Stimulated activated CD4-positive, alpha-beta T cell treated with anti-CD3 and anti-CD28 coated beads, Interleukin-2, amount 100 ng/mL, for 4 hours (primary cell): ENCODE measurements around the gene RNF126.
"Not testable (repeated sequence)": the region's sequence is repeated elsewhere in the genome, so short reads cannot be mapped to it uniquely, and the experiment has no call there.

Experiments used
- DNase-seq: peaks from one replicate; pipeline ENCODE4 v3.0.0-alpha.2; 2020; ENCODE audit warnings: low read depth

The RNF126 gene

DNA sequence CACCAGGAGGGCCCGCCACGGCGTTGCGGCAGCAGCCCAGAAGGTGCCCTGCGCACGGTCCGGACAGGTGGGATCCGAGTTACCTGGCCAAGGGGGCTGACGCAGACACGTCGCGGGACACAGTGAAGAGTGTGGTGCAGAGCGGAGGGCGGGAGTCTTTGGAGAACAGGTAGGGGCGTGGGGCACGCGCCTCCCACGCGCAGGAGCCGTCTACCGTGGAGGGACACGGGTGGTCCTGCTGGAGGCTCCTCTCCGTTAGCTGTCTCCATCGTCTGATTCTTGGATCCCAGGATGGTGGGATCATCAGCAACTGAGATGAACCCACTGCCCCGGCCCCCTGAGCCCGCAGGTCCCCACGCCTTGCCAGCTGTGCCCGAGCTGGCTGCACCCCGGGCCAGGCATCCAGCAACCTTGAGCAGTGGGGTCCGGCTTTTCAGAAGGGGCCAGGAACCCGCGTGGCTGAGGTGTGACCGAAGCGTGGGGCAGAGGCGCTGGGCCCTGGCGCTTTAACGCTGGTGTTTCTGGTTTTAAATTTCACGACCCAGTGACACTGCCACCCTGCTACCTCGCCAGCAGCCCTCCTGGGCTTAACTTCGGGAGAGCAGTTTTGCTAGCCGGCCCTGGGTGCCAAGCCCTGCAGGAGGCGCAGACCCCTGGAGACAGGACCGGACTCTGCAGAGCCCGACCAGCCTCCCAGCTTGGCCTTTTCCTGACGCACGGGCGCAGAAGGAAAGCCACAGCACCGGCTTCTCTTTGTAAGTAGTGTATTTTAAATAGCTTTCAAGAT is 16.0 kb downstream of the RNF126 start:
- no peak for DNase-seq

DNA sequence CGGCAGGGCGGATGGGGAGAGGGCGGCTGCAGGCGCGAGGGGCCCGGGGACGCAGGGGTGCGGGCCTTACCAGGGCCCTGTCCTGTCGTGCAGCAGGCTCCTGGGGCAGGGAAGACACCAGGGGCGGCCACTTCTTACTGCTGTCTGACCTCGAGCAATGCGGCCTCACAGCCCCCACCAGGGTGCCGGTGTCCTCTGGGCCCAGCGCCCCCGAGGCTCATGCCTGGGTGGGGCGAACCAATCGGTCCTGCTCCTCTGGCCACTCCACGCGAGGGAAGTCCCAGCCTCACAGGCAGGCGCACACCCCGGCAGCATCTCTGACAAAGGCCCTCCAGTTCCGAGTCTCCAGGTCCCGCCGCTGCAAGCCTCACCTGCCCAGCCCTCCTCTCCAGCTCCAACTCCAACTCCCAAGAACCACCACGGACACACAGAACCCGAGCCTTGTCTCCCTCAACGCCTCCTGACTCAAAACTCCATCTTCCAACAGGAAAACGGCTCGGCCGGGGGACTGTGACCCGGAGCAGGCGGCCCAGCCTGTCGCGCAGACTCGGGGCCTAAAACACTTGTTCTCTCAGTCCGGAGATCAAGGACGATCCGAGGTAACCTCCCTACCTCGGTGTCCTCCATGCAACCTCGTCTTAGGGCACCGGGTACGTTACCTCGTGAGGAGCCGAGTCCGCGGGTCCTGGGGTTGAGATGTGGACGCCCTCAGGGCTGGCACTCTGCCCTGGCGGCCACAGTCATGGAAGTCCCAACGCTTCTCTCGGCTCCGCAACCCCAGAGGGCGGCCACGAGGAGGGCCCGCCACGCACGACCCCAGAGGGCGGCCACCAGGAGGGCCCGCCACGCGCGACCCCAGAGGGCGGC is 16.9 kb downstream of the RNF126 start:
- DNase-seq = no peak

DNA sequence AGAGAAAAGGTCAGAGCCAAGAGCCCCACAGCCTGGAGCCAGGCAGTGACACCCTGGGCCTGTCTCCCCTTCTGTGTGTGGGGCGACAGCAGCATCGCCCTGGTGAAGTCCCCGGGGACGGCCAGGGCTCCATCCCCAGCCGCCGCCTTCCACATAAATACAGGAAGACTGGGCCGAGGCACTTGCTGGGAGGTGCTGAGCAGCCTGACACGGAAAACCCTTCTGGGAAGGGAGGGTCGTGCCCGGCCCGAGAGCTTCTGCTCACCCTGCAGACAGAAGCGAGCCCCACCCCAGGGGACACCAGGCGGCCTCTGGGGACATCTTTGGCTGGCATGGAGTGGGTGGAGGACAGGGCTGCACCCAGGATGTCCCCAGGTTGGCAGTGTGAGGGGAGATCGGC is 18.2 kb downstream of the RNF126 start:
- DNase-seq = no peak

DNA sequence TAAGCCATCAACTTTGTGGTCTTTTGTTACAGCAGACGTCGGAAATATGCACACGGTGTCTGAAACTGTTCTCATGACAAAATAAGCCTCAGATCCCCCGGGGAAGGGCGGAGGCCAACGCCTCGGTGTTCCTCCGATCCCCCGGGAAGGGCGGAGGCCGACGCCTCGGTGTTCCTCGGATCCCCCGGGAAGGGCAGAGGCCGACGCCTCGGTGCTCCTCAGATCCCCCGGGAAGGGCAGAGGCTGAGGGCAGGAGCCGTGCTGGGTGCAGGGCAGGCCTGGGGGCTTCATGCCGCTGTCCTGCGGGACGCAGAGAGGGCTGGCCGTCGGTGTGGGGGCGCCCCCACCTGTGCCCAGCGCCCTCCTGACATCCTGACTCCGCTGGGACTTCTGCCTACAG is 18.7 kb downstream of the RNF126 start:
- DNase-seq = no peak

DNA sequence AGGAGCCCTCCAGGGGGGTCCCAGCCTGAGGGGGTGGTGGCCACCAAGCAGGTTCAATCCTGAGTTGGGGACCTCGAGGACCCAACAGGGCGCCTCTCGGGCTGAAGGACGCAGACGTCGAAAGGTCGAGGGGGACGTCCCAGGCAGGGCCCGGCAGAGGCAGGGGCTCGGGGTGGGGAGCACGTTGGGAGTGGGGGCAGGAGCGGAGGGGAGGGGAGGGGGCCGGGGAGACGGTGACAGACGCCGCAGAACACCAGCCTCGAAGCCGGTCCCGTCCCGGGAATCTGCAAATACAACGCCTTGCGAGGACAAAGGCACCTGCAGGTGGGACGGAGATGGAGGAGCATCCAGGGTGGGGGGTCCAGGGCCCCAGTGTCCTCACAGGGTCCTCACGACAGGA is 19.3 kb downstream of the RNF126 start:
- no peak for DNase-seq

DNA sequence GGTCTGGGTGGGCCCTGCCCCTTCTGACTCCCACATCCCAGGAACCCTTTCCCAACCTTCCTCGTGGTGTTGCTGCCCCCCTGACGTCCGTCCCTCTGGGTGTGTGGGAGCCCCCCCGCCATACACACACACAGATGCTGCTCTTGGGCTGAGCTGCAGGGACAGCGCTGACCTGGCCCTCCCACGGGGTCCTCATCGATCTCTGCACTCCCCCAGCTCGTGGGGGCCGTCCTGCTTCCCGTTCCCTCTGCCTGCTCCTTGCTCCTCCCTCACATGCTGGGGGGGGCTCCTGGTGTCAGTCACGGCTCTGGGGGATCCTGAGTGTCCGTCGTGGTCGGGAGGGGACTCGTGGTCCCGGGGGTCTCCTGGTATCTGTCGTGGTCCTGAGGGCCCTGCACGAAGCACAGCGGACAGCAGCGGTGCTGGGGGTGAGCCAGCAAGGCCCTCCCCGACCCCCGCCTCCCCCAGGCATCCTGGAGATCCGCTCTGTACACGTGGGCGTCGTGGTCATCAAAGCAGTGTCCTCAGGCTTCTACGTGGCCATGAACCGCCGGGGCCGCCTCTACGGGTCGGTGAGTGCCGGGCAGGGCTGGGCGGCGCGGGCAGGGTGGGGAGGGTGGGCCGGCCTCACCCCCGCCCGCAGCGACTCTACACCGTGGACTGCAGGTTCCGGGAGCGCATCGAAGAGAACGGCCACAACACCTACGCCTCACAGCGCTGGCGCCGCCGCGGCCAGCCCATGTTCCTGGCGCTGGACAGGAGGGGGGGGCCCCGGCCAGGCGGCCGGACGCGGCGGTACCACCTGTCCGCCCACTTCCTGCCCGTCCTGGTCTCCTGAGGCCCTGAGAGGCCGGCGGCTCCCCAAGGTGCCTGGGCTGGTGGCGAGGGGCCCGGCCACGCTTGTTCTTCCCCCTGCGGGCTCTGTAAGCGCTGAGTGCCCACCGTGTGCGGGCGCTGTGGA is 20.0 kb downstream of the RNF126 start:
- DNase-seq = no peak

DNA sequence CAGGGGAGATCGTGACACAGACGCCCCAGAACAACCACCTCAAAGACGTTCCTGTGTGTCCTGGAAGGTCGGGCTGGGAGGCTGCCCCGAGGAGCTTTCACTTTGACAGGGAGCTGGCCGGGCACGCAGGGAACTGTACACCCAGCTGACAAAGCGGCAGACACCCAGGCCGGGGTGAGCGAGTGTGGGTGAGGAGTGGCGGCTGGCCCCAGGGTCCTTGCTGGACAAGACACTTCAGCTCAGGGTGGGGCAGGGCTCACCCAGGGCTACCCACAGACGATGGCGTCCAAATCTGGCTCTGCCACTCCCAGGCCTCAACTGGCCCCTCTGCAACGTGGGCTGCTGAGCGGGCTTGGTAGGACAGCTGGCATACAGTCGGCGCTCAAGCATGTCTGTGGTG is 21.3 kb downstream of the RNF126 start:
- DNase-seq = no peak

DNA sequence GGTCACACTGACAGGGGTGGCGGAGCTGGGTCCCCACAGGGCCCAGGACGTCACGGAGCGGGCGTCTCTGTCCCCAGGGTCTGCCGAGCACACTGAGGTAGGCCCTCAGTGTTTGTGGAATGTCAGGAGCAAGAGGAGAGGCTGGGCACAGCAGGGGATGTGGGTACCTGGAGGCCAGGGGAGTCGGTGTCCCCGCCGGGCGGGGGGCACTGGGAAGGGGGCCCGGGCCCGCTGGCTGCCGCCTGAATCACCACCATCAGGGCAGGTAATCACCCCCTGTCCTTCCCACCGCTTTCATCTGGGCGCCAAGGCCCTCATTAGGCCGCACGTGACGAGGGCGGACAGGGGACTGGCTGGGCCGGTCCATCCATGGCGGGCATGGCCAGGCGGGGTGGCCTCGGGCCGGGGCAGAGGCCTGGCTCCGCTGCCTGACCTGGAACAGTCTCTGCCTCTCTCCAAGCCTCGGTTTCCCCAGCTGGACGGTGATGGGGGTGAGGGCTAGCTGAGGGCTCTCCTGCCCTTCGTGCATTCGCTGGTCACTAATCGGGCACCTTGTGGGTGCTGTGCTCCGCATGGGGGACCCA is 22.3 kb downstream of the RNF126 start:
- no peak for DNase-seq

DNA sequence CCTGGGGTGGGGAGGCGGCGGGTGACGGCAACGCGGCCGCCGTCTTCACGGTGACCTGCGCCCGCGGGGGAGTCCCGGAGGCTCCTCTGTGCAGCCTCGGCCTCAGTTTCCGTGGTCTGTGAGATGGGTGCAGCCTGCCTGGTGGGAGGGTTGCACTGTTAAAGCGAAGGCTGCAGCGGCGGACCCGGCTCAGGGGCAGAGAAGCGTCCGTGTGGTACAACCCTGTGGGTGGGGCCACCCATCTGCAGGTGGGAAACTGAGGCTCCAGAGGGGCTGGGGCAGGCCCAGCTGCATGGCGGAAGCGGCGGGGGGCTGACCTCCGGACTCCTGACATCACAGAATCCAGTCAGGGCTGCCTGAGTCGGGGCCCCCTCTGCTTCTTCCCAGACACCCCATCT is 22.9 kb downstream of the RNF126 start:
- no peak for DNase-seq

DNA sequence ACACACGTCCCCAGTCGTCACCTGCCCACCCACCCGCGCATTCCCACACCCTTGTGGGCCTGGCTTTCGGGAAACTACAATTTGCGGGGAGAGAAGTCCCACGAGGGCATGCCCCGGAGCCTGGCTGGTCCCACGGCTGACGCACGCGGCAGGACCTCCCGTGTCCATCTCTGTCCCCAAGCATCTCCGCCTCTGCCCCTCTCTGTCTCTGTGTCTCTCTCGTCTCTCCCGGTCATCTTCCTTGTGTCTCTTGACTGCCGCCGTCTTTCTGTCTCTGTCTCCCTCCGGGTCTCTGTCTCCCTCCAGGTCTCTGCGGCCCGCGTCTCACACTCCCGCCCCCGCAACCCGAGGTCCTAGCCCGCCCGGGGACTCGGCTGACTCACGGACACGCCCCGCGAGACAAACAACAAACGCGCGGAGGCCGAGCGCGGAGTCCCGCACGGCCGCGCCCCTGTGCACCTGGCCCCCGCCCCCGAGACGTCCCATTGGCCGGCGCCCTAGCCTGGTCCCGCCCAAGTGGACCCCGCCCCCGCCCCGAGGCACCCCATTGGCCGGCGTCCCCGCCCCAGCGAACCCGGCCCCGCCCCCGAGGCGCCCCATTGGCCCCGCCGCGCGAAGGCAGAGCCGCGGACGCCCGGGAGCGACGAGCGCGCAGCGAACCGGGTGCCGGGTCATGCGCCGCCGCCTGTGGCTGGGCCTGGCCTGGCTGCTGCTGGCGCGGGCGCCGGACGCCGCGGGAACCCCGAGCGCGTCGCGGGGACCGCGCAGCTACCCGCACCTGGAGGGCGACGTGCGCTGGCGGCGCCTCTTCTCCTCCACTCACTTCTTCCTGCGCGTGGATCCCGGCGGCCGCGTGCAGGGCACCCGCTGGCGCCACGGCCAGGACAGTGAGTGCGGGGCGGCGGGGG is 23.5 kb downstream of the RNF126 start, which contains the start of gene FGF22:
Gene FGF22, plus strand, starts transcription at position 627 of the 908 bp plus-strand sequence. Its CDS starts 47 bp downstream, at position 674.
- peak; percentile 95 for DNase-seq

DNA sequence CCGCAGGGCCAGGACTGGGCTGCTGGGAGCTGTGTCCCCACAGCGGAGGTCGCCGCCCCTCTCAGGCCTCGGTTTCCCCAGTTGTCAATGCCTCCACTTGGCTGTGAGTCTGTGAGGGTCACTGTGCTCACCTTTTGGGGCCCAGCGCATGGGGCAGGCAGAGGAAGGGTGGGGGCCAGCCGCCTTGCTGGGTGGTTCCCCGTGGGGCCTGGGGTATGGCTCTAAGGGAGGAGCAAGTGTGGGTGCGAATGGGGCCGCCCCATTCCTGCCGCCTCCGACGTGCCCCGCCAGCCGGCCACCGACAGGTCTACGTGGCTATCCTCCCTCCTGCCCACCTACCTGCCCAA is 24.1 kb downstream of the RNF126 start:
- no peak for DNase-seq

DNA sequence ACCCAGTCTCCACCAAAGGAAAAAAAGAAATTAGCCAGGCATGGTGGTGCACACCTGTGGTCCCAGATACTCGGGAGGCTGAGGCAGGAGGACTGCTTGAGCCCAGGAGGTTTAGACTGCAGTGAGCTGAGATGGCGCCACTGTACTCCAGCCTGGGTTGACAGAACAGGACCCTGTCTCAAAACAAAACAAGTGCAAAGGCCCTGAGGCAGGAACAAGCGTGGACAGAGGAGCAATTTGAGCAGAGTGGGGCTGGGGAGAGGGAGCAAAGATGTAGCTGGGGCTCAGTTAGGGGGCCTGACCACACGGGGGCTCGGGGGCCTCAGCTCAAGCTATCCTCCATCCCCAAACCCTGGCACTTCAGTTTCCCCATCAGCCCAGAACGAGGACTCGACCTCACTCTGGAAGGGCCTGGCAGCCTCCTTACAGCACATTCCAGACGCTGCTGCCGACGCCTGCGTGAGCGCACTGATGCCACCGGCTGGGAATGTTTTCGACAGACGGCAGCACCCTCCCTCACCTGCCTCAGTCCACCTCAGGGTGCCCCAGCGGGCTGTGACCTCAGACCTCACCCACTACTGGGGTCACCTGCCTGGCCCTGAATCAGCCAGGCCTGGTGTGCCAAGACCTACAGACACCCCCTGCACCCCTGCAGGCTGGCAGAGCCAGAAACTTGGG is 27.9 kb downstream of the RNF126 start:
- DNase-seq = no peak

DNA sequence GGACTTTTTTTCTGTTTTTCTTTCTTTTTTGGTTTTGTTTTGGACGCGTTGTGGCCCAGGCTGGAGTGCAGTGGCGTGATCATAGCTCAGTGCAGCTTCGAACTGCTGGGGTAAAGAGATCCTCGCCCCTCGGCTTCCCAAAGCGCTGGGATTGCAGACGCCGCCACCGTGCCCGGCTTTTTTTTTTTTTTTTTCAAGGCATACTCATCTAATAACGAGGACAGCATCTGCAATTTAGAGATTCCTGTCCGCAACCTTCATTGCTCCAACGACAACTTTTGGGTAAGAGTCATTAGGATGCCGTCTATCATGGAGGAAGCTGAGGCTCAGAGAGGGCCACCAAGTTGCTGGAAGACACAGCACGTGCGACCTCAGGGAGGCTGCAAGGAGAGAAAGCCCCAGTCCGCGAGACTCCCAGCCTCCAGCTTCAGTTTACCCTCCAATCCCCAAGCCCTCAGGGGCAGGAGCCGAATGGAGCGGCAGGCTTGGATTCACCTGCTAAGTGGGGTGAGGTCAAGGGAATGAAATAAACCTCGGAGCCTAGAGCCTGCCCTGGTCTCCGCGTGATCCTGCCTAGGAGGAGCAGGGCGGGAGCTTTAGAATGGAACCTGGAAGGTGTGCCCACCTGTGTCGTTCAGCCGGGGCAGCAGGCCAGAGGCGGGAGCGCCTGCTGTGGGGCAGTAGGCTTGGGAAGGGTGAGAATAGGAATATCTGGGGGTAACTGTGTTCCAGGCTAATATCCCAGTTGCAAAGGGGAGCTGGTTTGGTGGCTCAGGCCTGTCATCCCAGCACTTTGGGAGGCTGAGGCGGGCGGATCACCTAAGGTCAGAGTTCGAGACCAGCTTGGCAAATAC is 29.0 kb downstream of the RNF126 start:
- no peak for DNase-seq

DNA sequence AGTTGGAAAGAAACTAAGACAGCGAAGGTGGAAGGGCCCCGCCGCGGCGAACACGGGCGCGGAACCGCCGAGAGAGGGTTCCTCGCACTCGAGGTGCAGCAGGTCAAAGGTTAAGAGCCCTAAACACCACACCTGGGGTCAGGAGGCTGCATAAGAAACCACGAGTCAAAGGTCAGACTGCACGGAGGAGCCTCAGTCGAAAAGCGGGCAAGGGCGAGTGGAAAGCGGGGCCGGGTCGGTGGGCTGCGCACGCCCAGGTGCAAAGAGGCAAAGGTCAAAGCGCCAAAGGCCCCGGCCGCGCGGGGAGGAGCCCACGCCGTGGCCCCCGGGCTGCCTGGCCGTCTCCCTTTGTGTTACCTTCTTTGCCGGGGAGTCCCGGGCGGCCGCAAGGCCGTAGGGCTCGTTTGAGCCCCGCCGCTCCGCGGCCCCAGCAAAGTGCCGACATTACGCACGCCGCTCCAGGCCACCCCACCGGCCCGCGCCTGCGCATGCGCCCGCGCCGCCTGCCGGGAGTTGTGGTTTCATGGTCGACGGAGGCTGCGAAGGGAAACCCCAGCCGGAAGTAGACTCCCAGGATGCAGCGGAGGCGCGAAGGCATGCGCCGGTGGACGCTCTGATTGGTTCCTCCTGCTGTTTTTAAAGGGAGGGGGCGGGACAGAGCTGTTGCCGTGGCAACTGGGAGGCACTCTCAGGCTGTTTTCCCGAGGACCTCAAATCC is 29.8 kb downstream of the RNF126 start, which contains the start of gene POLRMT:
Gene POLRMT, minus strand, starts transcription at position 470 of the 718 bp plus-strand sequence. Its CDS starts 25 bp downstream, at position 445.
- DNase-seq = peak; percentile 95

DNA sequence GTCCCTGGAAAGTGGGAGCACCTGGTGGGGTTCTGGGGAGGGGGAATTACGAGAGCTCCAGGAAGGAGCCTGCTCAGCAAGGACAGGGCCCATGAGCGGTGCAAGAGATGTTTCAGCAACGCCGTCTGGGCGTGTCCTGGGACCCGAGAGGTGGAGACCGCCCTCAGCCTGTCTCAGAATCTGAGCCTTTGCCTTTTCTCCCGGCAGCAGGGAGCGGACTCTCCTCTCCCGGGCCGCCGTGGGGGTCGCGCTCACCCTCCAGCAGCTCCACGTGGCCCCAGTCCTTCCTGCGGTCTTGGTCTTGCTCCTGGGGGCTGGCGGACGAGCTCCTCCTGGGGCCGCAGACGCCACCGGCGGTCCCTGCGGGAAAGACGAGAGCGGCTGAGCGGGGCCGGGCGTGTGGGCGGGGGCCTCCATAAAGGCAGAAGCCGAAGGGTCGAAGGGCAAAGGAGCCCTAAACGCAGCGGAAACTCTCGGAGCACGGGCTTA is 30.4 kb downstream of the RNF126 start:
- DNase-seq = no peak

DNA sequence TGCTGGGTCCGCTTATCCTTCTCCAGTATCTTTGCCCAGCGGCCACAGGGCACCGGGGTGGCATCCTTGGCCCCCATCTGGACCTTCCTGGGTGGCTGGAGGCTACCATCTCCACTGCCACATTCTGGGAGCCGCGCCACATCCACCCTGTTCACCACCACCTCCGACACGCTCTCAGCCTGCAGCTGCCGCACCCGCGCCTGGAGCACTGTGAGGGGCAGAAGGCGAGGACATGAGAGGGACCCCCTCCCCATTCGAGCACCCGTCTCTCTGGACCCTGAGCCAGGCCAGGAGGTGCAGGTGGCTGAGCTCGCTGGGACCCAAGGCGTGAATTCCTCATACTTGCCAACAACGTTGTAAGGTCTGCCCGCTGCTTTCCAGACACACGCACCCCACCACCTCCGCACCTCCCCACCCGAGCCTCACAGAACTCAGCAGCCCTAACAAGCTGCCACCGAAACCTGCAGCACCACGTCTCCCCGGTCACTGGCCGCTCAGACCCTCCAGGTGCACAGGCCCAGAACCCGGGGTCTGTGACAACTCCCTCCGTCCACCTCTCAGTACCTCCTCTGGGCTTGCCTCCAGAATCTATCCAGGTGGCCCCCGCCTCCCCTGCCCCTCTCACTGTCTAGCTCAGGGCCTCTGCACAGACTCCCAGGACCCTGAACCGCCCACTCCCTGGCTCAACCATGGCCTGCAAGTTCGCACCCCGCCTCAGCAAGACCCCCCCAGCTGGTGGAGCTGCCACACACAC is 32.9 kb downstream of the RNF126 start:
- DNase-seq = no peak

DNA sequence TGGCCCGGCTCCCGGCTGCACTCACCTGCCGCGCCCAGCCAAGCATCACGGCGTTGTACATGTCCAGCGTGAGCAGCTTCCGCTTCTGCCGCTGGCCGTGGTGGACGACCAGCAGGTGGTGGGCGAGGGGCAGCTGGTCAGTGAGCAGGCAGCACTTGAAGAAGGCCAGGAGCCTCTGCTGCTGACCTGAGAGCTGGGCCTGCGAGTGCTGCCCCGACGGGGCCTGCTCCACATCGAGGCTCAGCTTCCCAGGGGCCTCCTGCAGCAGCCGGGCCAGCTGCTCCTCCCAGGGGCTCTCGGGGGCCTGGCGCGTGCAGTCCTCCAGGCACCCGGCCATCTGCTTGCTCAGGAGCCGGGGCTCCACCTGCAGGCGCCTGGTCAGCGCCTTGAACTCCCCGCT is 33.5 kb downstream of the RNF126 start:
- DNase-seq = not testable (repeated sequence)
